T-cell (primary cell): ENCODE results near the gene LRIT3. TPM values are rescaled to one million over a fixed set of nuclear protein-coding genes. Genes with fewer than 3 reads are reported as not detected.

ENCODE experiments used
- ATAC-seq, 4 experiments: fragments of 200-7000 bp in 3 of 4; fragments of 150-1000 bp in 1 of 4; cut with Tn5 transposase; replicated peaks in 1 of 4; 1 replicate in 3 of 4; 2 replicates in 1 of 4; pipeline ENCODE4 v1.10.0; 2021; ENCODE audit warnings: moderate library complexity in 3 of 4, mild to moderate bottlenecking in 2 of 4, moderate number of reproducible peaks in 1 of 4
- CTCF ChIA-PET, 2 donors: fragments of 300-600 bp; sonication (Branson Sonifier 250); formaldehyde crosslinking; loops; one replicate each; lab custom pipeline; 2022; ENCODE audit warnings: antibody characterized with exemption in 2 of 2; lab: Charles Lee
- POLR2A ChIA-PET, 2 donors: fragments of 300-600 bp; sonication (Branson Sonifier 250); formaldehyde crosslinking; loops; one replicate each; lab custom pipeline; 2022; ENCODE audit warnings: antibody characterized with exemption in 2 of 2; lab: Charles Lee
- DNase-seq, 35 experiments: peaks; one replicate each; pipeline versions ENCODE4 v3.0.0 to v3.0.0-alpha.2; 2013 to 2023
- H3K27ac ChIP-seq: one replicate; pipeline ENCODE4 v1.5.1; 2013; ENCODE audit warnings: low read length
- H3K27me3 ChIP-seq, 2 experiments: replicated peaks in 1 of 2; 1 replicate in 1 of 2; 2 replicates in 1 of 2; pipeline versions ENCODE4 v1.6.1 to v1.7.0; 2013; ENCODE audit warnings: low read length in 1 of 2, mixed read lengths in 1 of 2; ENCODE audit not compliant: control insufficient read depth in 2 of 2, insufficient read depth in 2 of 2; ENCODE audit errors: extremely low read depth in 1 of 2
- H3K36me3 ChIP-seq, 2 donors: 1 replicate in 1 of 2; 2 replicates in 1 of 2; pipeline versions ENCODE4 v1.6.1 to v1.7.0; 2013; ENCODE audit warnings: low read length in 1 of 2; ENCODE audit not compliant: control insufficient read depth in 2 of 2, insufficient read depth in 1 of 2; ENCODE audit errors: extremely low read depth in 1 of 2
- H3K4me1 ChIP-seq, 2 experiments: 1 replicate in 1 of 2; 2 replicates in 1 of 2; pipeline versions ENCODE4 v1.6.1 to v1.7.0; 2013; ENCODE audit warnings: low read length in 2 of 2, mixed read lengths in 1 of 2; ENCODE audit not compliant: insufficient read depth in 2 of 2, control insufficient read depth in 1 of 2; ENCODE audit errors: extremely low read depth in 1 of 2
- H3K4me3 ChIP-seq, 2 donors: 1 replicate in 1 of 2; 2 replicates in 1 of 2; pipeline versions ENCODE4 v1.5.1 to v1.7.0; 2013; ENCODE audit warnings: mild to moderate bottlenecking in 2 of 2, low read length in 1 of 2, moderate library complexity in 1 of 2; ENCODE audit not compliant: control insufficient read depth in 1 of 2; ENCODE audit errors: extremely low read depth in 1 of 2
- H3K9me3 ChIP-seq: 2 replicates; pipeline ENCODE4 v1.7.0; 2013
- H3K27ac Mint-ChIP-seq, 2 donors: one replicate each; pipeline ENCODE4 v1.8.0; 2020 to 2021; ENCODE audit warnings: mild to moderate bottlenecking in 2 of 2, mixed read lengths in 2 of 2
- H3K27me3 Mint-ChIP-seq, 2 donors: one replicate each; pipeline ENCODE4 v1.8.0; 2021 to 2022; ENCODE audit warnings: mixed read lengths in 2 of 2
- H3K36me3 Mint-ChIP-seq: one replicate; pipeline ENCODE4 v1.8.0; 2021; ENCODE audit warnings: mixed read lengths
- H3K4me1 Mint-ChIP-seq, 3 donors: one replicate each; pipeline ENCODE4 v1.8.0; 2020 to 2022; ENCODE audit warnings: mixed read lengths in 3 of 3, mild to moderate bottlenecking in 1 of 3
- H3K4me3 Mint-ChIP-seq, 3 donors: one replicate each; pipeline ENCODE4 v1.8.0; 2020 to 2022; ENCODE audit warnings: mild to moderate bottlenecking in 3 of 3, mixed read lengths in 3 of 3, moderate library complexity in 3 of 3
- H3K9me3 Mint-ChIP-seq, 3 donors: one replicate each; pipeline ENCODE4 v1.8.0; 2020 to 2022; ENCODE audit warnings: mixed read lengths in 3 of 3
- WGBS: methylation state at CpG from one replicate; pipeline ENCODE4 v1.1.5; 2013; ENCODE audit warnings: missing lambda C conversion rate; ENCODE audit not compliant: insufficient coverage; 5-methylcytosine and 5-hydroxymethylcytosine counted together
- total RNA-seq, 35 experiments: library from RNA in 6 of 35; stranded (reverse) in 6 of 35; fragments of 120-200 nt in 1 of 35; gene quantifications; one replicate each; pipeline versions ENCODE4 v1.2.1 to v1.2.4 and lab custom pipeline; 2013 to 2026

LRIT3 gene
- total RNA-seq, 5 donors from 2014 or later (not counting 1 experiment from before 2014, with no cell fraction given), result 0.12 to 0.41 (median 0.26) TPM

GRCh38 chr4:109809655-109810054 is 38.3 kb upstream of the LRIT3 start:
- Histone ChIP-seq H3K27ac (no peak overlapping the region), H3K4me3 (no peak overlapping the region), H3K36me3 (no peaks in the 10 kb centered on the region), H3K27me3 (no peaks in the 10 kb centered on the region), H3K9me3 (no peaks in the 10 kb centered on the region), H3K4me1 (peaks cover 0 to under 1% of the 10 kb centered on the region in 2 experiments)
- DNase-seq (no peak), ATAC-seq (no peak)
- Mint-ChIP-seq H3K36me3 (no peaks in the 10 kb centered on the region), H3K27ac (no peak overlapping the region), H3K27me3 (peaks cover 8 to 9% of the 10 kb centered on the region in 2 donors), H3K4me1 (peaks cover 0 to 2% (median 2%) of the 10 kb centered on the region in 3 donors), H3K9me3 (no peaks in the 10 kb centered on the region), H3K4me3 (no peak overlapping the region)
- CTCF ChIA-PET, result no interaction called here
- POLR2A ChIA-PET, result no interaction called here
- WGBS, result 100% methylated on average over 1 of the region's 2 CpGs

- Mint-ChIP-seq H3K36me3 (no peaks in the 10 kb centered on the region), H3K4me3 (no peak overlapping the region), H3K27me3 (peaks cover 5 to 9% of the 10 kb centered on the region in 2 donors), H3K4me1 (peaks cover 4 to 10% (median 9%) of the 10 kb centered on the region in 3 donors), H3K9me3 (no peaks in the 10 kb centered on the region), H3K27ac (no peak overlapping the region)
- Histone ChIP-seq H3K36me3 (no peaks in the 10 kb centered on the region), H3K27ac (no peak overlapping the region), H3K4me1 (peaks cover under 1 to 7% of the 10 kb centered on the region in 2 experiments), H3K27me3 (no peaks in the 10 kb centered on the region), H3K9me3 (no peaks in the 10 kb centered on the region), H3K4me3 (no peak overlapping the region)
- 87% methylated on average over 9 of the region's 11 CpGs for WGBS
- no peak for DNase-seq
- ChIA-PET POLR2A (interaction anchor here in 1 of 2 donors (0.6 kb wide), 1 partner anchor 372 kb away, joined by 9 read pairs; no protein-coding TSS in a partner anchor), CTCF (no interaction called here)
- ATAC-seq, result no peak
These were observed 37.1 kb upstream of the LRIT3 start for GRCh38 chr4:109810552-109811387.

GRCh38 chr4:109811707-109812106 is 36.2 kb upstream of the LRIT3 start:
- POLR2A ChIA-PET, result no interaction called here
- H3K9me3 Mint-ChIP-seq, result no peaks in the 10 kb centered on the region
- CTCF ChIA-PET, result interaction anchor here in 1 of 2 donors (1.0 kb wide), 1 partner anchor 195 kb away, joined by 3 read pairs; no protein-coding TSS in a partner anchor
- no peaks in the 10 kb centered on the region for H3K9me3 ChIP-seq
- no peaks in the 10 kb centered on the region for H3K27me3 ChIP-seq
- WGBS, result no CpG with 5 or more reads among the region's 3 CpGs
- peaks cover 3 to 5% of the 10 kb centered on the region in 2 donors for H3K27me3 Mint-ChIP-seq
- H3K4me3 ChIP-seq, result no peak overlapping the region
- H3K4me1 Mint-ChIP-seq, result peaks cover 14 to 20% (median 18%) of the 10 kb centered on the region in 3 donors
- no peak overlapping the region for H3K27ac ChIP-seq
- no peaks in the 10 kb centered on the region for H3K36me3 Mint-ChIP-seq
- peak overlapping the region in 1 of 2 donors; percentile 34 for H3K27ac Mint-ChIP-seq
- ATAC-seq (no peak), DNase-seq (no peak)
- H3K36me3 ChIP-seq, result no peaks in the 10 kb centered on the region
- H3K4me1 ChIP-seq, result peaks cover 7 to 17% of the 10 kb centered on the region in 2 experiments
- H3K4me3 Mint-ChIP-seq, result no peak overlapping the region

GRCh38 chr4:109815151-109816081 is 32.5 kb upstream of the LRIT3 start, which contains the start of gene GAR1:
TSS of gene GAR1 (plus strand) at chr4:109815762. CDS start at chr4:109816165, 403 bp downstream.
- WGBS, result under 1% methylated on average over 48 of the region's 53 CpGs
- peak; percentile 66 to 93 (median 83) for DNase-seq
- ChIA-PET POLR2A (interaction anchor here in 1 of 2 donors (0.6 kb wide), 1 partner anchor 1461 kb away, joined by 5 read pairs; no protein-coding TSS in a partner anchor), CTCF (interaction anchor here in 1 of 2 donors (0.6 to 1.2 kb wide), 6 partner anchors 10 to 1884 kb away, joined by 3 to 4 read pairs (median 3); partner anchors contain the start of gene SEC24B)
- H3K27ac Mint-ChIP-seq, result peak within 1 kb of the TSS; percentile 93 to 97
- peak within 1 kb of the TSS; percentile 96 to 99 (median 99) for H3K4me3 Mint-ChIP-seq
- Histone ChIP-seq H3K4me1 (peaks cover 9 to 17% of the 10 kb centered on the region in 2 experiments), H3K27ac (peak within 1 kb of the TSS; percentile 85), H3K4me3 (peak within 1 kb of the TSS; percentile 75 to 90), H3K36me3 (peaks cover 0 to 14% of the 10 kb centered on the region in 2 donors), H3K27me3 (no peaks in the 10 kb centered on the region), H3K9me3 (no peaks in the 10 kb centered on the region)
- H3K9me3 Mint-ChIP-seq, result no peaks in the 10 kb centered on the region
- H3K4me1 Mint-ChIP-seq, result peaks cover 42 to 44% (median 44%) of the 10 kb centered on the region in 3 donors
- peak; percentile 95 to 97 (median 96) for ATAC-seq
- peaks cover 17% of the 10 kb centered on the region for H3K36me3 Mint-ChIP-seq
- H3K27me3 Mint-ChIP-seq, result no peaks in the 10 kb centered on the region

- ChIA-PET POLR2A (no interaction called here), CTCF (interaction anchor here in 1 of 2 donors (1.0 to 1.2 kb wide), 3 partner anchors 9 to 114 kb away, joined by 3 to 4 read pairs (median 4); no protein-coding TSS in a partner anchor)
- H3K27me3 Mint-ChIP-seq, result no peaks in the 10 kb centered on the region
- Histone ChIP-seq H3K9me3 (no peaks in the 10 kb centered on the region), H3K27me3 (no peaks in the 10 kb centered on the region), H3K4me3 (peak overlapping the region; percentile 75 to 90), H3K36me3 (peaks cover 0 to 16% of the 10 kb centered on the region in 2 donors), H3K4me1 (peaks cover 9 to 17% of the 10 kb centered on the region in 2 experiments), H3K27ac (peak overlapping the region; percentile 85)
- ATAC-seq (peak in 3 of 4 experiments; percentile 4 to 25 (median 21)), DNase-seq (peak in 33 of 35 experiments; percentile 8 to 61 (median 41))
- peak overlapping the region; percentile 96 to 99 (median 99) for H3K4me3 Mint-ChIP-seq
- 0% methylated on average over 16 of the region's 19 CpGs for WGBS
- no peaks in the 10 kb centered on the region for H3K9me3 Mint-ChIP-seq
- H3K27ac Mint-ChIP-seq, result peak overlapping the region; percentile 93 to 97
- peaks cover 44 to 49% (median 47%) of the 10 kb centered on the region in 3 donors for H3K4me1 Mint-ChIP-seq
- H3K36me3 Mint-ChIP-seq, result peaks cover 22% of the 10 kb centered on the region
These were observed 31.8 kb upstream of the LRIT3 start for GRCh38 chr4:109816082-109816442.
